HCEC 1CT (cell line): ENCODE data around the gene SLC9A8.
A peak's percentile ranks its signal among the peaks of the same experiment; 100 is the strongest.
"Not testable (repeated sequence)": the region's sequence is repeated elsewhere in the genome, so short reads cannot be mapped to it uniquely, and the experiment has no call there.

Experiments
- DNase-seq: peaks from one replicate; pipeline ENCODE4 v3.0.0-alpha.2; 2017

SLC9A8 gene, protein sequence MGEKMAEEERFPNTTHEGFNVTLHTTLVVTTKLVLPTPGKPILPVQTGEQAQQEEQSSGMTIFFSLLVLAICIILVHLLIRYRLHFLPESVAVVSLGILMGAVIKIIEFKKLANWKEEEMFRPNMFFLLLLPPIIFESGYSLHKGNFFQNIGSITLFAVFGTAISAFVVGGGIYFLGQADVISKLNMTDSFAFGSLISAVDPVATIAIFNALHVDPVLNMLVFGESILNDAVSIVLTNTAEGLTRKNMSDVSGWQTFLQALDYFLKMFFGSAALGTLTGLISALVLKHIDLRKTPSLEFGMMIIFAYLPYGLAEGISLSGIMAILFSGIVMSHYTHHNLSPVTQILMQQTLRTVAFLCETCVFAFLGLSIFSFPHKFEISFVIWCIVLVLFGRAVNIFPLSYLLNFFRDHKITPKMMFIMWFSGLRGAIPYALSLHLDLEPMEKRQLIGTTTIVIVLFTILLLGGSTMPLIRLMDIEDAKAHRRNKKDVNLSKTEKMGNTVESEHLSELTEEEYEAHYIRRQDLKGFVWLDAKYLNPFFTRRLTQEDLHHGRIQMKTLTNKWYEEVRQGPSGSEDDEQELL

DNA sequence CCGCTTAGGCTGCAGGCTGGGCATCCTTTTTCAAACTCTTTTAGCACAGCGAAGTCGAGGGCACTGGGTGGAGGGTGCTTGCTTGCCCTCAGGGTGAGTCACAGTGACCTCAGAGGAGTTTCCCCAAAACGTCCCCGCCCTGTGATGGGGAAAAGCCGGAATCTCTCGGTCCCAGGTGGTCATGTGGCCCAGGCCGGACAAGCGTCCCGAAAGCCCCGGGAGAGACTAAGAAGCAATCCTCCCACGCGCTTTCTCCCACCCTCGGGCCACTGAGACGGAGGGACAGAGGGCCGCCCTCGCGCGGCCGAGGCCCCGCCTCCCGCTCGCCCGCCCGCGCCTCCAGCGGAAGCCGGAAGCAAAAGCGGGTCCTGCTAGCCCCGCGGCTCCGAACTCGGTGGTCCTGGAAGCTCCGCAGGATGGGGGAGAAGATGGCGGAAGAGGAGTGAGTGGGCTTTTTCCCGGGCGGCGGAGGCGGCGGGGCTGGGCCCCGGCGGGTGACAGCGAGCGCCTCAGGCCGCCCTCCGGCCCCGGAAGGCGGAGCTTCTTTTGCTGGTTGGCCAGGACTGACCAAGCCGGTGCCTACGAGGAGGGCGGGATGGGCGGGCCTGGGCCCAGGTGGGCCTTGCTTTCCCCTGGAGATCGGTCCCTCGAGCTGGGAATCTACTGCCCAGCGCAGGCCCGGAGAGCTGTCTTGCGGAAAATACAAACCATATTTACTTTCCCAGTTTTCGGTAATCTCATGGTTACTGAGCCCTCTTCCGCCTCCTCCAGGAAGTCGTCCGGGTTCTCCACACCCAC lies at the start of gene SLC9A8:
TSS of gene SLC9A8 (plus strand) at position 322 of the 798 bp plus-strand sequence. CDS start at position 417, 95 bp downstream.
- peak; percentile 93 for DNase-seq

DNA sequence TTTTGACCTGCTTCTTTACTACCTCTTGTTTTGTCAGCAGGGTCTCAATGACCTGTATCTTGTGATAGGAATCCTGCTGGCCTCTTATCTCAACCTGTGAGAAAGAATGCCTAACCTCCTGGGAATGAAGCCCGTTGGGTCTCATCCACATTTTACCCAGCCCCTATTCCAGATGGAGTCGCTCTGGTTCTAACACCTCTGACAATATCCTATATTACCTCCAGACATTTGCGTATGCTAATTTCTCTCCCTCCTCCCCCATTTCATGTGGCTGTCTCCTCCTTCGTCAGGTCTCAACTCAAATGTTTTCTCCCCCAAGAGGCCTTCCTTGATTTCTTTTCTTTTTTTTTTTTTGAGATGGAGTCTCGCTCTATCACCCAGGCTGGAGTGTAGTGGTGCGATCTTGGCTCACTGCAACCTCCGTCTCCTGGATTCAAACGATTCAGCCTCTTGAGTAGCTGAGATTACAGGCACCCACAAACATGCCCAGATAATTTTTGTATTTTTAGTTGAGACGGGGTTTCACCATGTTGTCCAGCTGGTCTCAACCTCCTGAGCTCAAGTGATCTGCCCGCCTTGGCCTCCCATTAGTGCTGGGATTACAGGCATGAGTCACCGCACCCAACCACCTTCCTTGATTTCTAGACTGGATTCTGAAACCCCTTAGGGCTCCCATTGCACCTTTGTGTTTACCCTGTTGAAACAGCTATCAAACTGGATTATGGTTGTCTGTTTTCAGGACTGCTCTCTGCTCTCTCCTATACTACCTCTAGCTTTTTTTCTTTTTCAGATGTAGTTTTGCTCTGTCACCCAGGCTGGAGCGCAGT lies 49.5 kb upstream of the SLC9A8 start:
- no peak for DNase-seq

DNA sequence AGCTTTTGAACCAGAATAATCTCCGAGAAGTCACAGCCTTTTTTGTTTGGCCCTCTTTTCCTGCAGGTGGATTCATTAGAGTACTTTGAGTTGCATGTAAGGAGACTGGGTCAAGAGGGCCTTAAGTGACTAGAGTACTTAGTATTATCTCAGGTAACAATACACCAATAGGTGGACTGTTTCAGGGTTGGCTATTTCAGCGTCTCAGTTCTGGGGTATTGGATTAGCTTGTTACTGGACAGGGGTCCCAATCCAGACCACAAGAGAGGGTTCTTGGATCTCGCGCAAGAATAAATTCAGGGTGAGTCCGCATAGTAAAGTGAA lies 47.3 kb upstream of the SLC9A8 start:
- DNase-seq: no peak

DNA sequence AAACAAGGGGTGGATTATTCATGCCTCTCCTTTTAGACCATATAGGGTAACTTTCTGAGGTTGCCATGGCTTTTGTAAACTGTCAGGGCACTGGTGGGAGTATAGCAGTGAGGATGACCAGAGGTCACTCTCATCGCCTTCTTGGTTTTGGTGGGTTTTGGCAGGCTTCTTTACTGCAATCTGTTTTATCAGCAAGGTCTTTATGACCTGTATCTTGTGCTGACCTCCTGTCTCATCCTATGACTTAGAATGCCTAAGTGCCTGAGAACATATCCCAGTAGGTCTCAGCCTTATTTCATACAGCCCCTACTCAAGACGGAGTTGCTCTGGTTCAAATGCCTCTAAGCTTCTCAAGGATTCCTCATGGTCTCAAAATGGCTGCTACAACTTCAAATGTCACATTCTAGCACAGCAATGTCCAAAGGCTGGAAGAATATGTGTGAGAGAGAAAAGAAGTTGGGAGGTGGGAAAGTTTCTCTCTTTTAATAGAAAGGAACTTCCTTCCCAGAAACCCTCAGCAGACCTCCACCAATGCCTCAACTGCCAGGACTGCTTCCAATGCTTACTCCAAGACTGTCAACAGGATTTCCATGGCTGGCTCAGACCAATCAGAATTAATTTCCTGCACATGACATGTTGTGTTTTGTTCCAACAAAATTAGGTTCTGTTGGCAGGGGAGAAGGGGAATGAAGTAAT lies 46.6 kb upstream of the SLC9A8 start:
- DNase-seq: no peak

DNA sequence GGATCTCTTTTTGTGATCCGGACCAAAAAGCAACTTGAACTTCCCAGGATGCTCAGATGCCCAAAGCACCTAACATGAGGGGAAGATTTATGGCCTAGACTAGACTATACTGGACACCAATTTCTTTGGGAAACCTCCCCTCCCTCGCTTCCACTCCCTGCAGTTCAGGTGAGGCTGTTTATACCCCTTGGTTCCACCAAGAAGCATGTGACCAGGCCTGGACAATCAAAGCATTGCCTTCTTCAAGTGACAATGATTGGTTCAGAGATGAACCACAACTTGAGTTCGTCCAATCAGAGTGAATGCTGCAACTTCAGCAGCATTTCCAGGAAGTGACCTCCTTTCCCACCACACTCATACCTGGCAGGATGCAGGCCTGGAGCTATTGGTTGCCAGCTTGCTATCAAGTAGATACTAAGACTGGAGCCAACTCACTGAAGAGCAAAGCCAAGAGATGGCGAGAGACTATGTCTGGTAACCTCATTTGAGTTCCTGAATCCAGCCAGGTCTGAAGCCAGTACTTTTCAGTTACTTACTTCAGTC lies 45.6 kb upstream of the SLC9A8 start:
- DNase-seq: no peak

DNA sequence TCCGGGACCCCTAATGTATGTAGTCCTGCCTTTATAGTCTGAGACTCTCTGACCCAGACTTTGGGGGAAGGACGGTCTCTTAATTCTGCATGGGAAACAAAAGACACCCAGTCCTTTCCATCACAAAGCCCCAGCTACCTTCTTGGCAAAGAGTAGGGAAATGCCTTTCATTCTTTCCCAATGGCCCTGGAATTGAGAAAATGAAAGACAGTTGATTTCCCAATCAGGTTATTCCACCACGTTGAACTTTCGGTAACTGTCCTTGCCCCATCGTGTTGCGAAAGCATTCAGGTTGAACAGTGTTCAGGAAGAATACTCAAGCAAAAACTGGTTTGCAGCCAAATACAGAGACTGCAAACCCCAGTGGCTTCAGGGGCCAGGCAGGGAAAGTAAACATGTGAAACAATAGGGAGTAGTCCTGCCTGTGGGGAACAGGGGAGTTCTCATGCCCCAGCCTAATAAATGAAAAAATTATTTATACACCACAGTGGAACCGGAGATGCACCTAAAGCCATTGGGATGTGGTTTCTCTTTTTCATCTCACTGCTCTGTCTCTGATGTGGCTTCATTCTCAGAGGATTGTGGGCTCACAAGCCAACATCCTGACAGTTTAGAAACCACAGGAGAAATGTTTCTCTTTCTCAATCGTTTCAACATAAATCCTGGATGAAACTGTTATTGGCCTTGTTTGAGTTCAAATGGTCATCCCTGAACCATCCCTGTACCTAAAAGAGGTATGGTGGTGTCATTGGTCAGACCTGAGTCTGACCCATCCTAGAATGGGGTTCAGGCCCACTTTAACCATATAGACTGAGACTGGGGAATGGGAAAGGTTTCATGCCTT lies 44.2 kb upstream of the SLC9A8 start:
- DNase-seq: peak; percentile 79

DNA sequence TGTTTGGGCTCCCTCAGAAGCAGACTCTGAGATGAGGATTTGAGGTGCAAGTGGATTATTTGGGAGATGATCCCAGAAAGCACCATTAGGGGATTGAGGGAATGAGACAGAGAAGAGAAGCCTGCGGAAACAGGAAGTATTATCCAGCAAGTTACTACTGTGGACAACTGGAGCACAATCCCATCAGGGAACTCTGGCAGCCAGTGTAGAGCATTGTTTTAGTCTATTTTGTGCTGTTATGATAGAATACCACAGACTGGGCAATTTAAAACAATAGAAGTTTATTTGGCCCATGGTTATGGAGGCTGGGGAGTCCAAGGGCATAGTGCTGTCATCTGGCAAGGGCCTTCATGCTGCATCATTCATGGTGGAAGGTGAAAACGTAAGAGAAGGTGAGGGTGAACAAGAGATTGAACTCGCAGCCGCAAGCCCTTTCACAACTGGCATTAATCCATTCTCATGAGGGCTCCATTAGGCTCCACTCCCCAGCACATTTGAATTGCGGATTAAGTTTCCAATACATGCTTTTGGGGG lies 43.5 kb upstream of the SLC9A8 start:
- DNase-seq: no peak

DNA sequence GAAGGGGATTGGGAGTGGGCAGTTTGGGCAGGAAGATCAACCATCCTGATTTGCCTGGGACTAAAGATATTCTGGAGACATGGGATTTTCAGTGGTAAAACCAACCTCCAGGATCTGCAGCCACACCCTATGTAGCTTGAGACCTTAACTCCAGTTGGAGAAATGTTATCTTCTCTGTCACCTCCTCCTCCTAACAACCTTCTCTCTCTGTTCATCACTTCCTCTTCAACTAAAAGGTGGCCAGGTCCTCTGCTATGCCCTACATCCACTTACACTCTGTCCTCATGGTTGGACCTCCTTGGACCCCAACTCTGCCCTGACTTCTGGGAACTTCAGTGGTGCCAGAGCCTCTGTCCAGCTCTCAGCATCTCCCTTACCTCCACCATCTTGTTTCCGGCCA lies 42.0 kb upstream of the SLC9A8 start:
- DNase-seq: no peak

DNA sequence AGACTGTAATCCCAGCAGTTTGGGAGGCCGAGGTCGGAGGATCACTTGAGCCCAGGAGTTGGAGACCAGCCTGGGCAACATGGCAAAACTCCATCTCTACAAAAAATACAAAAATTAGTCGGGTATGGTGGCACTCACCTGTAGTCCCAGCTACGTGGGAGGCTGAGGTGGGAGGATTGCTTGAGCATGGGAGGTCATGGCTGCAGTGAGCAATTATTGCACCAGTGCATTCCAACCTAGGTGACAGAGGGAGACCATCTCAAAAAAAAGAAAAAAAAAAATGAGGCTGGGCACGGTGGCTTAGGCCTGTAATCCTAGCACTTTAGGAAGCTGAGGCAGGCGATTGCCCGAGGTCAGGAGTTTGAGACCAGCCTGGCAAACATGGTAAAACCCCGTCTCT lies 38.4 kb upstream of the SLC9A8 start:
- DNase-seq: not testable (repeated sequence)

DNA sequence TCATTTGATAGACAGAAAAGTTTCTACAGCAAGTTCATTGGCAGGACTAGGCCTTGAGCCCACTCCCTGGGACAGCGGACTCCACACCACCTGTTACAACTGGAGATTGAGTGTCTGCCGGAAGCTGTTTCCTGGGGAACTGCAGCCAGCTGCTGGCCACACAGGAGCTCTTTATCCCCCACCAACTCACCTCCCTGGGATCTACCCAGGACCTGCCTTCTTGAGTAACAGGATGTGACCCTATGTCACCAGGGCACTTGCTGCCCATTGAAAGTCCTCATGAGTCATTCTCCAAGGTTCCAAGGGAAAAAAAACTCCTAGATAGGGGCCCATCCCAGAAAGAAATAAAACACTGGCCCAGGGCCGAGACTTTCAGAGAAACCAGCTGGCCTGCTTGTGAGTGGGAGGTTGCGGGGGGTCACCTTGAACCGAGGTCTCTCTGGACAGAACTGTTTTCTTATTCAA lies 37.4 kb upstream of the SLC9A8 start:
- DNase-seq: peak; percentile 85

DNA sequence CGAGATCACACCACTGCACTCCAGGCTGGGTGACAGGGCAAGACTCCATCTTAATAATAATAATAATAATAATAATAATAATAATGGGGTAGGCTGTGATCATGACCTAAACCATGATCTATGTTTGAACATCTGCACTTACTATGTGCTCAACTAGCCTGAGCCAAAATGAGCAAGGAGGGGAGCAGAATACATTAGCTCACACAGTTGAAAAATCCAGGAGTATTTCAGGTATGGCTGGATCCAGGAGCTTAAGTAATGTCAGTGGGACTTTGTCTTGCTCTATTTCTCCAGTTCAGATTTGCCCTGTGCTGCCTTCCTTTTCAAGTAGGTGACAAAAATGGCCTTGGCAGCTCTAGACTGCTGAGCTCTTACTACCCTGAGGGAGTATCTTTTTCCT lies 32.7 kb upstream of the SLC9A8 start:
- no peak for DNase-seq

DNA sequence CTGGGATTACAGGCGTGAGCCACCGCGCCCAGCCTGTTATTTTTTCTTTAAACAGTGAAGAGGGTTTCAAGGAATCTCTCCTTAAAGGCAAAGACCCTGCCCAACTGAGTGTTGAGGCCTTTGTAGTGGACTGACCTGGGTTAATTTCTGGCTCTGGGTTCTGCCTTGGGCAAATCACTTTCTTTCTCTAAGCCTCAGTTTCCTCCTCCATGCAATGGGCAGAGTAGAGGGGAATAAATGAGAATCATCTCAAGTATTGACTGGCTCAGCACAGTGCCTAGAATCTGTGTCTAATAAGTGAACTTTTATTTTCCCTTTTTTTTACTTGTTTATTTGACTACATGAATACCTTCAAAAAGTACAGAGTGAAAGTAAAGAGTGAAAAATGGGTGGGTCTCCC lies 31.0 kb upstream of the SLC9A8 start:
- no peak for DNase-seq

DNA sequence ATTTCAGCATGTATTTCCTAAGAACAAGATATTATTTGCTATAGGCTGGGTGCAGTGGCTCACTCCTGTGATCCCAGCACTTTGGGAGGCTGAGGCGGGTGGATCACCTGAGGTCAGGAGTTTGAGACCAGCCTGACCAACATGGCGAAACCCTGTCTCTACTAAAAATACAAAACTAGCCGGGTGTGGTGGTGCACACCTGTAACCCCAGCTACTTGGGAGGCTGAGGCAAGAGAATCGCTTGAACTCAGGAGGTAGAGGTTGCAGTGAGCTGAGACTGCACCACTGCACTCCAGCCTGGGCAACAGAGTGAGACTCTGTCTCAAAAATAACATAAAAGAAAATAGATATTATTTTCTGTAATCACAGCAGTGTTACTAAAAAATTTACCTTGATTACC lies 30.2 kb upstream of the SLC9A8 start:
- not testable (repeated sequence) for DNase-seq

DNA sequence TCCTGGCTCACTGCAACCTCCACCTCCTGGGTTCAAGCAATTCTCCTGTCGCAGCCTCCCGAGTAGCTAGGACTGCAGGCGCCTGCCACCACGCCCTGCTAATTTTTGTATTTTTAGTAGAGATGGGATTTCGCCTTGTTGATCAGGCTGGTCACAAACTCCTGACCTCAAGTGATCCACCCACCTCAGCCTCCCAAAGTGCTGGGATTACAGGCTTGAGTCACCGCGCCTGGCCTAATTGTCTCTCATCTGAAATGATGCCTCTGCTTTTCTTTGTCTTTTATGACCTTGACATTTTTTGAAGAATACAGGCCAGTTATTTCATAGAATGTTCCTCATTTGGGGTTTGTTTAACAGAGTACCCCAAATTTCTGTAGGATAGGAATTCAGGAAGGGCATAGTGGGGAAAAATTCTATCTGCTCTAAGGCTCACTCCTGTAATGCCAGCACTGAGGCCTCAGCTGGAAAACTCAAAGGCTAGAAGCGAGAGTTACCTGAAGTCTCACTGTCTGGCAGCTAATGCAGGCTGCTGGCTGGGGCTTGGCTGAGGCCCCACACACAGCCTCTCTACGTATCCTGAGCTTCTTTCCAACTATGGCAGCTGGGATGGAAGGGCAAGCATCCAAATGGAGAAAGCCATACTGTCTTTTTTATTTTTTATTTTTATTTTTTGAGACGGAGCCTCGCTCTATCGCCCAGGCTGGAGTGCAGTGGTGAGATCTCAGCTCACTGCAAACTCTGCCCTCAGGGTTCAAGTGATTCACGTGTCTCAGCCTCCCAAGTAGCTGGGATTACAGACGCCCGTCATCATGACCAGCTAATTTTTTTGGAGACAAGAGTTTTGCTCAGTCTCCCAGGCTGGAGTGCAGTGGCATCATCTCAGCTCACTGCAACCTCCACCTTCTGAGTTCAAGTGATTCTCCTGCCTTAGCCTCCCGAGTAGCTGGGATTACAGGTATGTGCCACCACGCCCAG lies 29.3 kb upstream of the SLC9A8 start:
- DNase-seq: not testable (repeated sequence)

DNA sequence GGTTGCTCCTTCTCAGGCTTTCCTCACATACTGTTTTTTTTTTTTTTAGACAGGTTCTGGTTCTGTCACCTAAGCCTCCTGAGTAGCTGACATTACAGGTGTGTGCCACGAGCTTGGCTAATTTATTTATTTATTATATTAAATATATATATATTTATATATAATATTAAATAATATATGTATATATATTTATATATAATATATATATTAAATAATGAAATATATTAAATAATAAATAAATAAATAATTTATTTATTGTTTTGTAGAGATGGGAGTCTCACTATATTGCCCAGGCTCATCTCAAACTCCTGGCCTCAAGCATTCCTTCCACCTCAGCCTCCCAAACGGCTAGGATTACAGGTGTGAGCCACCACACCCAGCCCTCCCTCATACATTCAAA lies 28.3 kb upstream of the SLC9A8 start:
- DNase-seq: no peak

DNA sequence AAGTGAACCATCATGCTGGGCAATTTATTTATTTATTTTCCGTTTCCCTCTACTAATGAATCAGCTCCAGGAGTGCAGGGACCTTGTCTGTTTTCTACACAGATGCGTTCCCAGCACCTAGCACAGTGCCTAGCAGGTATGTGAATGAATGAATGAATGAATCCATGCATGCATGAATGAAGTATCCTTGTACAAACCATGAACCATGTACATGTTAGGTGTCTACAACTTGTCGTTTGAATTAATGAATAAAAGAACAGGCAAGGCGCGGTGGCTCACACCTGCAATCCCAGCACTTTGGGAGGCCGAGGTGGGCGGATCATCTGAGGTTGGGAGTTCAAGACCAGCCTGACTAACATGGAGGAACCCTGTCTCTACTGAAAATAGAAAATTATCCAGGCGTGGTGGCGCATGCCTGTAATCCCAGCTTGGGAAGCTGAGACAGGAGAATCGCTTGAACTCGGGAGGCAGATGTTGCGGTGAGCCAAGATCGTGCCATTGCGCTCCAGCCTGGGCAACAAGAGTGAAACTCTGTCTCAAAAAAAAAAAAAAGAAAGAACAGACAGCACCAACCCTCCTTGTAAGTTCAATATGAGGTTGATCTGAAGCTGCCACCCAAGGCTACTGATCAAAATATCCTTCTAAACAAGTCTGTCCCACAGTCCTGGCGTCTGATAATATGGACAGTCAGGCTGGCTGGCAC lies 27.3 kb upstream of the SLC9A8 start:
- no peak for DNase-seq

DNA sequence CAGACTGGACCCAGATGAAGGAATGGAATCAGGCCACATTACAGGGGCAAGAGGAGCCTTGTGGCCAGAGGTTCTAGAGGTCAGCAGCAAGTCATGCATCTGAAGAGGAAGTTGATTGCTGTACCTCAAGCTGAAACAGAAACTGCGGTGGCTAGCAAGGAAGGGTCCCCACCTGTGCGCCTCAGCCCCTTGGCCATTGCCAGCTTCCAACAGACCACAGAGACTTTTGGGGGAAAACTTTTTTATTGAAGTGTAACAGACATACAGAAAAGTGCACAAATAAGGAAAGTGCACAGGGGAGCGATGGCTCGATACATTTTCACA lies 26.8 kb upstream of the SLC9A8 start:
- DNase-seq: no peak

DNA sequence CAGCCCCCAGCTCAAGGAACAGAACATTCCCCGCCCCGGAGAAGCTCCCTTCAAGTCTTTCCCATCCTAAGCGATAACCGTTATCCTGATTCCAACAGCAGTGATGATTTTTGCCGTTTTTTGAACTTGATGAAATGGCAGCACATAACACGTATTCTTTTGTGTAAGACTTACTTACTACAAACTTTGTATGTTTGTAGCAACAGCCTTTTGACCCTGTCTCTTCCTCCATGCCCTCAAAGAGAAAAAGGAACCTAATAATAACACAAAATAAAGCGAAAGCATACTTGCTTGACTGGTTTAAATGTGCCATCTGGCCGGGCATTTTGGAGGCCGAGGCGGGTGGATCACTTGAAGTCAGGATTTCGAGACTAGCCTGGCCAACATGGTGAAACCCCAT lies 26.4 kb upstream of the SLC9A8 start:
- no peak for DNase-seq
